Progenitor cell of endocrine pancreas (in vitro differentiated cells): ENCODE measurements around the gene KLC3. TPM values are rescaled to one million over a fixed set of nuclear protein-coding genes. Genes with fewer than 3 reads are reported as not detected.

ENCODE experiments used
- DNase-seq: peaks from one replicate; pipeline ENCODE4 v3.0.0; 2021; ENCODE audit warnings: low spot score; ENCODE audit not compliant: unreplicated experiment
- H3K27ac Mint-ChIP-seq: 2 replicates; pipeline ENCODE4 v1.8.0; 2021; ENCODE audit warnings: mild to moderate bottlenecking, moderate library complexity, mixed read lengths
- H3K27me3 Mint-ChIP-seq: 2 replicates; pipeline ENCODE4 v1.8.0; 2021; ENCODE audit warnings: mixed read lengths
- H3K36me3 Mint-ChIP-seq: 2 replicates; pipeline ENCODE4 v1.8.0; 2022; ENCODE audit warnings: mixed read lengths; ENCODE audit not compliant: insufficient read depth
- H3K4me1 Mint-ChIP-seq: 2 replicates; pipeline ENCODE4 v1.8.0; 2021; ENCODE audit warnings: low read depth, mixed read lengths
- H3K4me3 Mint-ChIP-seq: 2 replicates; pipeline ENCODE4 v1.8.0; 2021; ENCODE audit warnings: low read depth, mild to moderate bottlenecking, moderate library complexity, mixed read lengths
- H3K9me3 Mint-ChIP-seq: 2 replicates; pipeline ENCODE4 v1.8.0; 2021; ENCODE audit warnings: low read depth, mixed read lengths
- total RNA-seq: library from RNA; stranded (reverse); gene quantifications from 2 replicates; pipeline ENCODE4 v1.2.1, GENCODE V29; 2021
- TF ChIP-seq, protein P1 (sequence below): fragments of 200-600 bp; sonication (generic); IDR thresholded peaks from one replicate; pipeline ENCODE4 v1.5.0; 2021; ENCODE audit warnings: antibody characterized with exemption, mild to moderate bottlenecking; ENCODE audit not compliant: unreplicated experiment

The KLC3 gene
- total RNA-seq, 1 donor from 2014 or later, result 1.1 TPM

- TF ChIP-seq, protein P1, sequence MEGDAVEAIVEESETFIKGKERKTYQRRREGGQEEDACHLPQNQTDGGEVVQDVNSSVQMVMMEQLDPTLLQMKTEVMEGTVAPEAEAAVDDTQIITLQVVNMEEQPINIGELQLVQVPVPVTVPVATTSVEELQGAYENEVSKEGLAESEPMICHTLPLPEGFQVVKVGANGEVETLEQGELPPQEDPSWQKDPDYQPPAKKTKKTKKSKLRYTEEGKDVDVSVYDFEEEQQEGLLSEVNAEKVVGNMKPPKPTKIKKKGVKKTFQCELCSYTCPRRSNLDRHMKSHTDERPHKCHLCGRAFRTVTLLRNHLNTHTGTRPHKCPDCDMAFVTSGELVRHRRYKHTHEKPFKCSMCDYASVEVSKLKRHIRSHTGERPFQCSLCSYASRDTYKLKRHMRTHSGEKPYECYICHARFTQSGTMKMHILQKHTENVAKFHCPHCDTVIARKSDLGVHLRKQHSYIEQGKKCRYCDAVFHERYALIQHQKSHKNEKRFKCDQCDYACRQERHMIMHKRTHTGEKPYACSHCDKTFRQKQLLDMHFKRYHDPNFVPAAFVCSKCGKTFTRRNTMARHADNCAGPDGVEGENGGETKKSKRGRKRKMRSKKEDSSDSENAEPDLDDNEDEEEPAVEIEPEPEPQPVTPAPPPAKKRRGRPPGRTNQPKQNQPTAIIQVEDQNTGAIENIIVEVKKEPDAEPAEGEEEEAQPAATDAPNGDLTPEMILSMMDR, result no peak
- peaks cover 31% of the 10 kb centered on the region for H3K36me3 Mint-ChIP-seq
- no peaks in the 10 kb centered on the region for H3K27me3 Mint-ChIP-seq
- DNase-seq, result no peak
- H3K9me3 Mint-ChIP-seq, result no peaks in the 10 kb centered on the region
- no peaks in the 10 kb centered on the region for H3K4me1 Mint-ChIP-seq
- H3K4me3 Mint-ChIP-seq, result no peak overlapping the region
- H3K27ac Mint-ChIP-seq, result peak overlapping the region; percentile 69
These were observed 16.9 kb downstream of the KLC3 start for GRCh38 chr19:45357445-45357783.

GRCh38 chr19:45358213-45358792 lies 17.8 kb downstream of the KLC3 start:
- no peak for DNase-seq
- H3K27me3 Mint-ChIP-seq, result no peaks in the 10 kb centered on the region
- peaks cover 30% of the 10 kb centered on the region for H3K36me3 Mint-ChIP-seq
- no peaks in the 10 kb centered on the region for H3K9me3 Mint-ChIP-seq
- H3K4me1 Mint-ChIP-seq, result no peaks in the 10 kb centered on the region
- H3K27ac Mint-ChIP-seq, result no peak overlapping the region
- H3K4me3 Mint-ChIP-seq, result no peak overlapping the region
- TF ChIP-seq, protein P1, result no peak

DNA sequence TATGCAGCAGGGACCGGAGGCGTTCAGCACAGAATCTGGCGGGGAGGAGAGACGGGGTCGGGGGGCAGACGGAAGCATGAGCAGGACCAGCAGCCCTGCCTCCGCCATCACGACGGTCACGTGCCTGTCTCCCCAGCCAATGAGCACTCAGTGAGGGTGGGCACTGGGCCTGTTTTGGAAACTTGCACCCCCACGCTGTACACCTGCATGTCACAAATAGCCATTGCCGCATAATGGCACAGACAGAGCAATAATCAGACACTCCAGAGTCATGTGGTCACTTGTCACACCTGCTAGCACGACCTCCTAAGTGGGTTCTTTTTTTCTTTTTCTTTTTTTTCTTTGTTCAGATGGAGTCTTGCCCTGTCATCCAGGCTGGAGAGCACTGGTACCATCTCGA lies 21.1 kb downstream of the KLC3 start:
- H3K9me3 Mint-ChIP-seq, result no peaks in the 10 kb centered on the region
- no peak overlapping the region for H3K4me3 Mint-ChIP-seq
- H3K27ac Mint-ChIP-seq, result no peak overlapping the region
- no peak for DNase-seq
- H3K4me1 Mint-ChIP-seq, result no peaks in the 10 kb centered on the region
- H3K36me3 Mint-ChIP-seq, result peaks cover 21% of the 10 kb centered on the region
- H3K27me3 Mint-ChIP-seq, result no peaks in the 10 kb centered on the region
- TF ChIP-seq, protein P1, result no peak

DNA sequence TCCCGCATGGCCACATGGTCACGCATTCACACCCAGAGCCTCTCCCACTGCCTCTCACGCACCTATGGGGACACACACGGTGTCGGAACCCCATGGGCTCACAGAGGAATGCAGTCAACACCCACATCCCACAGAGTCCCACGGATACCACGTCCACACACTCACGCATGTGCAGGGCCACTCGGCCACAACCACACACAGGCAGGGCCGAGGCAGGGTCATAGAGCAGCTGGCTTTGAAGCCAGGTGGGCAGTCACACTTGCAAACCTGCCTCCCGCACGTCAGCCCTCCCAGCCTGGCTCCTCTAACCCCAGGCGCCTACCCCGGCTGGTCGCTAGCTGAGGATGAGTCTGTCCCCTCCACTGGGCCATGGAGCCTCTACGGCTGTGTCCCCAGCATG lies 21.7 kb downstream of the KLC3 start:
- no peaks in the 10 kb centered on the region for H3K9me3 Mint-ChIP-seq
- H3K27ac Mint-ChIP-seq, result no peak overlapping the region
- H3K4me1 Mint-ChIP-seq, result no peaks in the 10 kb centered on the region
- peaks cover 17% of the 10 kb centered on the region for H3K36me3 Mint-ChIP-seq
- no peak overlapping the region for H3K4me3 Mint-ChIP-seq
- no peaks in the 10 kb centered on the region for H3K27me3 Mint-ChIP-seq
- TF ChIP-seq, protein P1, result no peak
- no peak for DNase-seq

DNA sequence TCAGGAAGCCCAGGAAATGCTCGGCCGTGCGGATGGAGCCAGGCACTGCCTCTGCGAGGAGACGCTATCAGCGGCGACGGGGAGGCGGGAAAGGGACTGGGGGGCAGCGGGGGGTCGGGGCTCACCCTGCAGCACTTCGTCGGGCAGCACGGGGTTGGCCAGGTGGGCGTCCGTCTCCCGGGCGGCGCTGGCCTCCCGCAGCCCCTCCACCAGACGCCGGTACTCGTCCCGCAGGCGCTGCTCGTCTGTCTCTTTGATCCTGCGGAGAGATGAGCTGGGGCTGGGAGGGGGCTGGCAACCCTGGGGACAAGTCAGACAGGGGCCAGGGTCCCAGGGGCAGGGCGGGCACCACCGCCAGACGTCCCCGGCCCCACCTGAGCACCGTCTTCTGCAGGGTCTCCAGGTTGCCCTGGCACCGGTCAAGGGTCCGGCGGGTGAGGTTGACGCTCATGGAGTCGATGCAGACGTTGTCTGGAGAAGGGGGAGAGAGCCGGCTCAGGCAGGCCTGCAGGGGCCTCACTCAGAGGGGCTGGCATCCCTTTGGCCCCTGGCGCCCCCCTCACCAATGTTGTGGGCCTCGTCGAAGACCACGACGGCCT lies 23.4 kb downstream of the KLC3 start:
- TF ChIP-seq, protein P1, result no peak
- H3K4me3 Mint-ChIP-seq, result no peak overlapping the region
- peaks cover 10% of the 10 kb centered on the region for H3K36me3 Mint-ChIP-seq
- peaks cover under 1% of the 10 kb centered on the region for H3K4me1 Mint-ChIP-seq
- no peak overlapping the region for H3K27ac Mint-ChIP-seq
- DNase-seq, result no peak
- H3K9me3 Mint-ChIP-seq, result no peaks in the 10 kb centered on the region
- H3K27me3 Mint-ChIP-seq, result no peaks in the 10 kb centered on the region
